Measurements from ENCODE around the gene FCN3.

Gene FCN3

GRCh38 chr1:27342778-27343638 is 31.6 kb downstream of the FCN3 start:
- Mint-ChIP-seq H3K4me3 (peak overlapping the region; percentile 57), H3K27ac (no peak overlapping the region)

GRCh38 chr1:27342391-27342777 is 32.2 kb downstream of the FCN3 start:
- Mint-ChIP-seq H3K4me3 (peak overlapping the region; percentile 57), H3K4me1 (peaks cover 53% of the 10 kb centered on the region), H3K27ac (no peak overlapping the region), H3K36me3 (ENCODE audit: low read depth) (no peaks in the 10 kb centered on the region), H3K27me3 (ENCODE audit: low read depth, poor library complexity) (peaks cover 3% of the 10 kb centered on the region), H3K9me3 (no peaks in the 10 kb centered on the region)
- no peak for TF ChIP-seq CTCF (IDR thresholded peaks at IDR 0.05)
- DNase-seq = no peak

More at GRCh38 chr1:27342778-27343638, 31.6 kb downstream of the FCN3 start:
- peak; percentile 34 for DNase-seq
- Mint-ChIP-seq H3K4me1 (peaks cover 57% of the 10 kb centered on the region), H3K9me3 (no peaks in the 10 kb centered on the region), H3K36me3 (ENCODE audit: low read depth) (no peaks in the 10 kb centered on the region), H3K27me3 (ENCODE audit: low read depth, poor library complexity) (peaks cover 6% of the 10 kb centered on the region)
- TF ChIP-seq CTCF (IDR thresholded peaks at IDR 0.05) = no peak

- Mint-ChIP-seq H3K27ac (peak within 1 kb of the TSS; percentile 51), H3K36me3 (ENCODE audit: low read depth) (peaks cover 5% of the 10 kb centered on the region), H3K4me3 (peak within 1 kb of the TSS; percentile 57), H3K4me1 (peaks cover 53% of the 10 kb centered on the region), H3K27me3 (ENCODE audit: low read depth, poor library complexity) (peaks cover 3% of the 10 kb centered on the region), H3K9me3 (no peaks in the 10 kb centered on the region)
- TF ChIP-seq CTCF (IDR thresholded peaks at IDR 0.05) = no peak
- DNase-seq = peak; percentile 55
Observed at GRCh38 chr1:27341525-27342252, 32.9 kb downstream of the FCN3 start, which contains the start of gene SYTL1. Gene SYTL1 (plus strand): TSS chr1:27342022. CDS start chr1:27345335, 3,313 bp downstream.

GRCh38 chr1:27339213-27339612 is 35.4 kb downstream of the FCN3 start:
- Mint-ChIP-seq H3K36me3 (ENCODE audit: low read depth) (peaks cover 13% of the 10 kb centered on the region), H3K27ac (peak overlapping the region; percentile 98), H3K27me3 (ENCODE audit: low read depth, poor library complexity) (peaks cover 3% of the 10 kb centered on the region), H3K9me3 (no peaks in the 10 kb centered on the region), H3K4me1 (peaks cover 53% of the 10 kb centered on the region), H3K4me3 (peak overlapping the region; percentile 16)
- no peak for TF ChIP-seq CTCF (IDR thresholded peaks at IDR 0.05)
- no peak for DNase-seq

- peaks cover 52% of the 10 kb centered on the region for H3K4me1 Mint-ChIP-seq
- peak overlapping the region; percentile 40 for H3K4me3 Mint-ChIP-seq
- no peaks in the 10 kb centered on the region for H3K9me3 Mint-ChIP-seq
- peak overlapping the region; percentile 98 for H3K27ac Mint-ChIP-seq
- DNase-seq = no peak
- TF ChIP-seq CTCF (IDR thresholded peaks at IDR 0.05) = no peak
- H3K36me3 Mint-ChIP-seq (ENCODE audit: low read depth) = peaks cover 16% of the 10 kb centered on the region
- H3K27me3 Mint-ChIP-seq (ENCODE audit: low read depth, poor library complexity) = peaks cover 3% of the 10 kb centered on the region
Observed at GRCh38 chr1:27338751-27339150, 35.9 kb downstream of the FCN3 start.

Measured in nephron progenitor cell (in vitro differentiated cells).